ENCODE results near the gene C18orf32.
"Not testable (repeated sequence)": the region's sequence is repeated elsewhere in the genome, so short reads cannot be mapped to it uniquely, and the experiment has no call there.

C18orf32 gene

DNA sequence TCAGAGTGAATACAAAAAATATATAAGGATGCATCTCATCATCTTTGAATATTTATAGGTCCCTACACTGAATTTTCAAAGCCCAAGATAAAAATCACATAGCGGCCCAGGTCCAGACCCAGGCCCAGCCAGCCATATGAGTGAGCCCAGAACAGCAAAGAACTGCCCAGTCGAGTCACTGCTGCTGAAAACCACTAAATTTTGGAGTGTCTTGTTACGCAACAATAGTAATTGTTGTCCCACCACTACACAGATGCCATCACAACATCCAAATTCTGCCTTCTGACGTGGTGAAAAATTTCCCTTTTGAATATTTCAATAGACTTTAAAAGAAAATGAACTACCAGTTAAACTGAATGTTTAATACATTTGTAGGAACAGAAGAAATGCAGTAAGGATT lies 5.7 kb downstream of the C18orf32 start:
- no peak for DNase-seq (ENCODE audit: low read depth)
- no peak overlapping the region for H3K4me3 ChIP-seq (ENCODE audit: low read depth, low read length)
- TF ChIP-seq, protein P1, sequence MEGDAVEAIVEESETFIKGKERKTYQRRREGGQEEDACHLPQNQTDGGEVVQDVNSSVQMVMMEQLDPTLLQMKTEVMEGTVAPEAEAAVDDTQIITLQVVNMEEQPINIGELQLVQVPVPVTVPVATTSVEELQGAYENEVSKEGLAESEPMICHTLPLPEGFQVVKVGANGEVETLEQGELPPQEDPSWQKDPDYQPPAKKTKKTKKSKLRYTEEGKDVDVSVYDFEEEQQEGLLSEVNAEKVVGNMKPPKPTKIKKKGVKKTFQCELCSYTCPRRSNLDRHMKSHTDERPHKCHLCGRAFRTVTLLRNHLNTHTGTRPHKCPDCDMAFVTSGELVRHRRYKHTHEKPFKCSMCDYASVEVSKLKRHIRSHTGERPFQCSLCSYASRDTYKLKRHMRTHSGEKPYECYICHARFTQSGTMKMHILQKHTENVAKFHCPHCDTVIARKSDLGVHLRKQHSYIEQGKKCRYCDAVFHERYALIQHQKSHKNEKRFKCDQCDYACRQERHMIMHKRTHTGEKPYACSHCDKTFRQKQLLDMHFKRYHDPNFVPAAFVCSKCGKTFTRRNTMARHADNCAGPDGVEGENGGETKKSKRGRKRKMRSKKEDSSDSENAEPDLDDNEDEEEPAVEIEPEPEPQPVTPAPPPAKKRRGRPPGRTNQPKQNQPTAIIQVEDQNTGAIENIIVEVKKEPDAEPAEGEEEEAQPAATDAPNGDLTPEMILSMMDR (IDR thresholded peaks at IDR 0.05; ENCODE audit: control insufficient read depth, extremely low read depth, insufficient read depth) = no peak

DNA sequence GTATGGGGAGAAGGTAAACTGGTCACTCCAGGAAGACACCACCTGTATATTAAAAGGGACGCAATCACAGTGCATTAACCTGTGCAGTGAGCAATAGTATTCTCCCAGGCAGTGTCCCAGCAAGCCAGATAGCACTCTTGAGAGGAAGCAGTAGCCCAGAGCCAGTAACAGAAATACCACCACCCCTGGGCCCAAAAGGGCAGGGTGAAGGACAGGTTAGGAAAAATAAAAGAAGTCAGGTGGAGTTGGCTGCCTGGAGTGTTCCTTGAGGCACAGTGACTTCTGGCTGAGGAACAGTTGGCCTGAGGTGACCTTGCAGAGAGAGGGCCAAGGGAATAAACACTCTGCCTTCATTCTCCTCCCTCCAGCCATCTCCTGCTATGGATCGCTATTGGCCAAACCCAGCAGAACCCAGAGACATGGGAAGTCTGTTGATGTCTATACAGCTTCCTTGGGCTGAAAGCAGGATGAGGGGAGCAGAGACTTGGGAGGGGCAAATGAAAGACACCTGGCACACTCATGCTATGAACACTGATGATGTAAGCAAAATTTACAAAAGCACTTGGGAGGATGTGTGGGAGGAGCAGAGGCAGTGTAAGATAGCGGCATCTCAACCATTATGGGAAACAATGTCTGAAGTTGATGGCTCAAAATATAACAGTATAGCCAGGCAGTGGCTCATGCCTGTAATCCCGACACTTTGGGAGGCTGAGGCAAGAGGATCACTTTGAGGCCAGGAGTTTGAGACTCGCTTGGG lies 7.5 kb downstream of the C18orf32 start:
- DNase-seq (ENCODE audit: low read depth) = peak; percentile 10

DNA sequence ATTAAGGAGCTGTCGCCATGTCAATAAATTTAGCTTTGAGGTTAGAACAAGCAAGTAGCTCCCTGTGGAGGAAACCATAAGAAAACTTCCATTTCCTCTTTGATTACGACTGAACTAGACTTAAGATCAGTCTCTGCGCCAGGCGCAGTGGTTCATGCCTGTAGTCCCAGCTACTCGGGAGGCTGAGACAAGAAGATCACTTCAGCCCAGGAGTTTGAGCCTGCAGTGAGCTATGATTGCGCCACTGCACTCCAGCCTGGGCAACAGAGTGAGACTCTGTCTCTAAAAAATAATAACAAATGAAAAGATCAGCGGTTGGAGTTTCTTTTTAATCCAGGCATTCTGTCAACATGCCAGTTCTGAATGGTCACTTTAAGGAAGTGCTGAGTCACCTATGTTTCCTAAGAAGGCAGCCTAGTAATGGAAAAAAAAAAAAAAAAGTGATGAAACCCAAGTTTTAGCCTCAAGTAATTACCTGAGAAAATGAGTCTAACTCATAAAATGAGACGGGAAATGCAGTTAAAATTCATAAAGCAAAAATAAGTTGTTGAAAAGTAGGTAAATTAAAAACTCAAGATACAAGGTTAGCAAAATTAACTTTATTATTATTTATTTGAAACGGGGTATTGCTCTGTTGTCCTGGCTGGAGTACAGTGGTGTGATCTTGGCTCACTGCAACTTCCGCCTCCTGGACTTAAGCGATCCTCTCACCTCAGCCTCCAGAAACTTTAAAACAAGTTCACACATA lies 10.2 kb downstream of the C18orf32 start:
- DNase-seq (ENCODE audit: low read depth) = no peak
- no peak overlapping the region for H3K4me3 ChIP-seq (ENCODE audit: low read depth, low read length)
- TF ChIP-seq, protein P1 (IDR thresholded peaks at IDR 0.05; ENCODE audit: control insufficient read depth, extremely low read depth, insufficient read depth) = no peak

More for the DNA sequence above, 7.5 kb downstream of the C18orf32 start:
- TF ChIP-seq, protein P1 (IDR thresholded peaks at IDR 0.05; ENCODE audit: control insufficient read depth, extremely low read depth, insufficient read depth) = no peak
- no peak overlapping the region for H3K4me3 ChIP-seq (ENCODE audit: low read depth, low read length)

GRCh38 chr18:49474935-49475334 lies 12.1 kb downstream of the C18orf32 start:
- DNase-seq (ENCODE audit: low read depth); H3K4me3 ChIP-seq (ENCODE audit: low read depth, low read length): not testable (repeated sequence)

DNA sequence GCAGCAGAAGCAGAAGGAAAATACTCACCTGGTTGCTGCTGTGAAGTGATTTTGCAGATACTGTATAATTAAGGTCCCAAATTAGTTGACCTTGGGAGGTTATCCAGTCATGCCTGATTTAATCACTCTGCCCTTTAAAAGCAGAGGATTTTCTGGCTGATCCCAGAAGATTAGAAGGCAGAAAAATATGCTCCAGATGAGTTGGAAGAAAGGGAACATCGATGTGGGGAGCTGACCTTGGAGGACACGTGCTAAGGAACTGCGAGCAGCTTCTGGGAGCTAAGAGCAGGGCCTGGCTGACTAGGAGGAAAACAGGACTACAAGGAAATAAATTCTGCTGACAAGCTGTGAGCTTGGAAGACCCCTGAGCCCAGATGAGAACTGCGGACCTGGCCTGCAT lies 13.3 kb downstream of the C18orf32 start:
- DNase-seq (ENCODE audit: low read depth) = no peak
- TF ChIP-seq, protein P1 (IDR thresholded peaks at IDR 0.05; ENCODE audit: control insufficient read depth, extremely low read depth, insufficient read depth) = no peak
- no peak overlapping the region for H3K4me3 ChIP-seq (ENCODE audit: low read depth, low read length)

DNA sequence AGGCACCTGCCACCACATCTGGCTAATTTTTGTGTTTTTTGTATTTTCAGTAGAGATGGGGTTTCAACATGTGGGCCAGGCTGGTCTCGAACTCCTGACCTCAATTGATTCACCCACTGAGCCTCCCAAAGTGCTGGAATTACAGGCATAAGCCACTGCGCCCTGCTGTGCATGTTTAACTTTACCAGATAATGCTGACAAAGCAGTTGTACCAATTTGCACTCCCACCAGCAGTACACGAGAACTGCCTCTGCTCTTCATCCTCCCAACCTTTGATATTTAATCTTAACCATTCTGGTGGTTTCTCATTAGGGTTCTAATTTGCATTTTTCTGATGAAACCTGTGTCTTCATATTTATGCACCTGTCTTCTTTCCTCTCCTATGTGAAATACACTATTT lies 14.6 kb downstream of the C18orf32 start:
- DNase-seq (ENCODE audit: low read depth) = no peak
- TF ChIP-seq, protein P1 (IDR thresholded peaks at IDR 0.05; ENCODE audit: control insufficient read depth, extremely low read depth, insufficient read depth) = no peak
- H3K4me3 ChIP-seq (ENCODE audit: low read depth, low read length) = no peak overlapping the region

GRCh38 chr18:49471532-49471931 lies 15.5 kb downstream of the C18orf32 start:
- H3K4me3 ChIP-seq (ENCODE audit: low read depth, low read length) = no peak overlapping the region
- DNase-seq (ENCODE audit: low read depth) = no peak
- TF ChIP-seq, protein P1 (IDR thresholded peaks at IDR 0.05; ENCODE audit: control insufficient read depth, extremely low read depth, insufficient read depth) = no peak
